NCI-H2081 treated with DMSO at 0.1 percent for 48 hours (cell line): ENCODE measurements around the gene ARID4A.
"Not testable (repeated sequence)": the region's sequence is repeated elsewhere in the genome, so short reads cannot be mapped to it uniquely, and the experiment has no call there.

Experiments
- DNase-seq: peaks from one replicate; lab custom pipeline; 2025; lab: John Stamatoyannopoulos, UW

Gene ARID4A, protein sequence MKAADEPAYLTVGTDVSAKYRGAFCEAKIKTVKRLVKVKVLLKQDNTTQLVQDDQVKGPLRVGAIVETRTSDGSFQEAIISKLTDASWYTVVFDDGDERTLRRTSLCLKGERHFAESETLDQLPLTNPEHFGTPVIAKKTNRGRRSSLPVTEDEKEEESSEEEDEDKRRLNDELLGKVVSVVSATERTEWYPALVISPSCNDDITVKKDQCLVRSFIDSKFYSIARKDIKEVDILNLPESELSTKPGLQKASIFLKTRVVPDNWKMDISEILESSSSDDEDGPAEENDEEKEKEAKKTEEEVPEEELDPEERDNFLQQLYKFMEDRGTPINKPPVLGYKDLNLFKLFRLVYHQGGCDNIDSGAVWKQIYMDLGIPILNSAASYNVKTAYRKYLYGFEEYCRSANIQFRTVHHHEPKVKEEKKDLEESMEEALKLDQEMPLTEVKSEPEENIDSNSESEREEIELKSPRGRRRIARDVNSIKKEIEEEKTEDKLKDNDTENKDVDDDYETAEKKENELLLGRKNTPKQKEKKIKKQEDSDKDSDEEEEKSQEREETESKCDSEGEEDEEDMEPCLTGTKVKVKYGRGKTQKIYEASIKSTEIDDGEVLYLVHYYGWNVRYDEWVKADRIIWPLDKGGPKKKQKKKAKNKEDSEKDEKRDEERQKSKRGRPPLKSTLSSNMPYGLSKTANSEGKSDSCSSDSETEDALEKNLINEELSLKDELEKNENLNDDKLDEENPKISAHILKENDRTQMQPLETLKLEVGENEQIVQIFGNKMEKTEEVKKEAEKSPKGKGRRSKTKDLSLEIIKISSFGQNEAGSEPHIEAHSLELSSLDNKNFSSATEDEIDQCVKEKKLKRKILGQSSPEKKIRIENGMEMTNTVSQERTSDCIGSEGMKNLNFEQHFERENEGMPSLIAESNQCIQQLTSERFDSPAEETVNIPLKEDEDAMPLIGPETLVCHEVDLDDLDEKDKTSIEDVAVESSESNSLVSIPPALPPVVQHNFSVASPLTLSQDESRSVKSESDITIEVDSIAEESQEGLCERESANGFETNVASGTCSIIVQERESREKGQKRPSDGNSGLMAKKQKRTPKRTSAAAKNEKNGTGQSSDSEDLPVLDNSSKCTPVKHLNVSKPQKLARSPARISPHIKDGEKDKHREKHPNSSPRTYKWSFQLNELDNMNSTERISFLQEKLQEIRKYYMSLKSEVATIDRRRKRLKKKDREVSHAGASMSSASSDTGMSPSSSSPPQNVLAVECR

DNA sequence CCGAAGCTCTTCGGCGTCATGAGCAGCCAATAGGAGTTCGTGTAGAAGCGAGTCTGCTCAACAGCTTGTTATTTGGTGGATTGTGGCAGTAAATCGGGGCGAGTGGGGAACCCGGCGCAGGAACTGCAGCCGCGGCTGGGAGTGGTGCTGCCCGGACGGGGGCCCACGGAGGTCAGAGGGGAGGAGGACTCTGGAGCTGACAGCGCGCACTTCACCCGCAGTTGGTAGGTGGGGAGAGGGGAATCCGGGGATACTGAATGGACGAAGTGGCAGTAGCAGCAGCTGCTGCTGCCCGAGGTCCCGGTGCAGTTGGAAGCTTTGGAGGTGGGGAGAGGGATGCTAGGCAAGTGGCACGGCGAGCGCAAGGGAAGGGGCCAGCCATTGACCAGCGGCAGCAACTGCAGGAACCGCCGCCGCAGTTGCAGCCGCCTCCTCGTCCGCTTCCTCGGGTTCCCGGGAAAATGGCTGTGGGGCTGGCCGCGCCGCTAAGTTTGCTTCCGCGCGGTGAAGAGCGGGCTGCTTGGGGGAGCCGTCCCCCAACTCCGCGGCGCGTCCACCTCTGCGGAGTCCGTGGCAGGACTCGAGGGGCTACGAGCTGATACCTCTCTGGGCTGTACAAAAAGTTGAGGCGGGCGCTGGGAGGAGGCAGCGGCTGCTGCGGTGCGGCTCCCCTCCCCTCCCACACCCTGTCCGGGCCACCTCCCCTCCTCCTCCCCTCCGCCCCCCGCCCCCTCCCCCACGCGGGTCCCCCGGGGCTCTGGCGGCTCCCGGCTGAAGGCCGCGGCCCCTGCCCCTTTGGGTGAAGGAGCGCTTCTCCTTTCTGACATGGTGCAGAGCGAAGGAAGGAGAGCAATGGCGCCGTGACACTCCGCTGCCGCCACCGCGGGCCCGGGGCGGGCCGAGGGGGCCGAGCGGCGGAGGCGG lies at the start of gene ARID4A:
TSS of gene ARID4A (plus strand) at position 79 of the 924 bp plus-strand sequence. CDS start 1,300 bp downstream, outside the sequence.
- no peak for DNase-seq

DNA sequence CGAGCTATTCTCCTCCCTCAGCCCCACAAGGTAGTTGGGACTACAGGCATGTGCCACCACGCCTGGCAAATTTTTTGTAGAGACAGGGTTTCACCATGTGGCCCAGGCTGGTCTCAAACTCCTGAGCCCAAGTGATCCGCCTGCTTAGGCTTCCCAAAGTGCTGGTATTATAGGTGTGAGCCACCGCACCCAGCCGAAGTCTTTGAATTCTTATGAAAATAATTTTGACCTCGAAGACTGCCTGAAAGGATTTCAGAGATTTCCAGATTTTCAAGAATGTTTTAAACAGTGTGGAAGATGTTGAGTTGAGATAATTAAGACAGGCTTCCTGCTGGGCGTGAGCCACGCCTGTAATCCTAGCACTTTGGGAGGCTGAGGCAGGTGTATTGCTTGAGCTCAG lies 48.7 kb upstream of the ARID4A start:
- DNase-seq, result no peak

DNA sequence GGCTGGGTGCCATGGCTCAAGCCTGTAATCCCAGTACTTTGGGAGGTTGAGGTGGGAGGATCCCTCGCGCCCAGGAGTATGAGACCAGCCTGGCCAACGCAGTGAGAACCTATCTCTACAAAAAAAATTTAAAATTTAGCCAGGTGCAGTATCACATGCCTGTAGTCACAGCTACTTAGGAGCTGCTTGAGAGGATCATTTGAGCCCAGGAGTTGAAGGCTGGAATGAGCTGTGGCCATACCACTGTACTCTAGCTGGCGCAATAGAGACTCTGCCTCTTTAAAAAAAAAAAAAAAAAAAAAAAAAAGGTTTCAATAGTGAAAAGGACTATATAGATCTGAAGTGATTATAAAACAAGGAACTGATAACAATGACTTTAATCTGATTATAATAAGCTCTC lies 40.2 kb upstream of the ARID4A start:
- DNase-seq, result no peak

DNA sequence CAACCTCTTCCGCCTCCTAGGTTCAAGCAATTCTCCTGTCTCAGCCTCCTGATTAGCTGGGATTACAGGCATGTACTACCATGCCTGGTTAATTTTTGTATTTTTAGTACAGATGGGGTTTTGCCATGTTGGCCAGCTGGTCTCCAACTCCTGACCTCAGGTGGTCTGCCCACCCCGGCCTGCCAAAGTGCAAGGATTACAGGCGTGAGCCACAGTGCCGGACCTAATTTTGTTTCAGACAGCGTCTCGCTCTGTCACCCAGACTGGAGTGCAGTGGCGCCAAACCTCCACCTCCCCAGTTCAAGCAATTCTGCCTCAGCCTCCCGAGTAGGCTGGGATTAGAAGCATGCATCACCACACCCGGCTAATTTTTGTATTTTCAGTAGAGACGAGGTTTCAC lies 36.4 kb upstream of the ARID4A start:
- DNase-seq, result not testable (repeated sequence)

DNA sequence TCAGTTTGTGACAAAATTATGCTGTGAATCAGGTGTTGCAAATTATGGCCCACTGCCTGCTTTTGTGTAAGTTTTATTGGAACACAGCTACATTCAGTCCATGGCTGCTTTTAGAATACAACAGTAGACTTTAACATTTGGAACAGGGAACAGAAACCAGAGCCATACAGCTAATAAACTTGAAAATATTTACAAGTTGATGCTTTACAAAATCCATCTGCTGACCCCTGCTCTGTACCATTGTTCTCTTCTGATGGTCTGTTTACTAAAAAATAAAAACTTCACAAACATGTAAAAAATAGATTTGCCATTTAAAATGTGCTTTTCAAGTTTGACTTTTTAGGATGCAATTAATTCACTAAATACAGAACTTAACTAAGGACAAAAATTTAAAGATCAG lies 33.0 kb upstream of the ARID4A start:
- no peak for DNase-seq

DNA sequence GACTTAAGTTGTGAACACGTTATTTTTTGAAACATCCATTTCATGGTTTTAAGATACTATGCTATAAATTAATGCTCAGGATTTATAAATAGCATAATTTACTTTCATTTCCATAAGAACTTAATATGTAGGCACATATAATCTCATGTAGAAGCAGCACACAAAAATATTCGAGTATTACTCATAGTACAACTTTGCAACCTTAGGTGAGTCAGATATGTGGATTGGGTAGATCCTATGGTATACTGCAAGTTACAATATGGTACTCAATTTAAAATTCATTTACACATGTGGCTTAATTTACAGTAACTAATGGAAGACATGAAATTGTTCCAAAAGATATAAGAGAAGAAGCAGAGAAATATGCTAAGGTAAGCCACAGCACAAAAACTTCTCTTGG lies 27.7 kb upstream of the ARID4A start:
- no peak for DNase-seq

DNA sequence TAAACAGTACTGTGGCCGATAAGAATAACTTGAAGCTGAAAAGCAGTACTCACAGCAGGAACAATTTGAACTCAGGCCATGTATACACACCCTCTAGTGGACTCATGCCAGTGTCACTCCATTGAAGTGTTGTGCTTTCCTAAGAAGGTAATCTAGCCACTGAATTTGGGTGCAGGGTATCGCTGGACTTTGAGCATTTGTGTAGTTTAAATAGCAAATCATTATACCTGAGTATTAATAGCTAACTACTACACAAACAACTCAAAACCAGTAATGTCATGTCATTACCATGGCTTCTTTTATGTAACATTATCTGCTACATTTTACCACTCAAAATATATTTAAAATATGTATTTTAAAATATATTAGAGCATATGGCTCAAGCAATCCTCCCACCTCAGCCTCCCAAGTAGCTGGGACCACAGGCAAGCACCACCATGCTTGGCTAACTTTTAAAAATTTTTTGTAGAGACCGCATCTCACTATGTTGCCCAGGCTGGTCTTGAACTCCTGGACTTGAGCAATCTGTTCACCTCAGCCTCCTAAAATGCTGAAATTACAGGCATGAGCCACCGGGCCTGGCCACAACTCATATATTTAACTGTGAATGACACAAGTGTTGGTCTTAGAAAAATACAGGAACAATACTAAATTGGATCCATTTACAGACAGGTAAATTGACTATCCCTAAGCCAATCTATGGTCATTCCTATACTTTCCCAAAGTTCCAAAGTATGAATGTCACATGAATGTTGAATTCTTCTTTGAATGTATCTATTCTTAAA lies 25.6 kb upstream of the ARID4A start:
- DNase-seq, result no peak

DNA sequence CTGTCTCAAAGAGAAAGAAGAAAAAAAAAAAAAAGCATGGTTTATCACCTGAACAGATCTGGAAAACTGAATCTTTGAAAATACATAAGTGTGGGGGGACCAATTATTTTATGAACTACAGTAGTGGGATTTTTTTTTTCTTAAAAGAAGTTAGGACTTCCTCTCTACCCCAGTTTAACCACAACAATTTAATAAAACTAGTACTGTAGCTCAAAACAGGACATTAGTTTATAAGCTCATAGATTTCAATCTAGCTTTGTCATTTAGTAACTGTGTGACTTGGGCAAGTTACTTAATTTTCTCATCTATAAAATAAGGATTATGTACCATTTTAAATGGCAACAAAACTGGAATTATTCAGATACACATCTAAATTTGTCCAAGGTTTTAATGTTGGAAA lies 23.5 kb upstream of the ARID4A start:
- DNase-seq, result no peak

DNA sequence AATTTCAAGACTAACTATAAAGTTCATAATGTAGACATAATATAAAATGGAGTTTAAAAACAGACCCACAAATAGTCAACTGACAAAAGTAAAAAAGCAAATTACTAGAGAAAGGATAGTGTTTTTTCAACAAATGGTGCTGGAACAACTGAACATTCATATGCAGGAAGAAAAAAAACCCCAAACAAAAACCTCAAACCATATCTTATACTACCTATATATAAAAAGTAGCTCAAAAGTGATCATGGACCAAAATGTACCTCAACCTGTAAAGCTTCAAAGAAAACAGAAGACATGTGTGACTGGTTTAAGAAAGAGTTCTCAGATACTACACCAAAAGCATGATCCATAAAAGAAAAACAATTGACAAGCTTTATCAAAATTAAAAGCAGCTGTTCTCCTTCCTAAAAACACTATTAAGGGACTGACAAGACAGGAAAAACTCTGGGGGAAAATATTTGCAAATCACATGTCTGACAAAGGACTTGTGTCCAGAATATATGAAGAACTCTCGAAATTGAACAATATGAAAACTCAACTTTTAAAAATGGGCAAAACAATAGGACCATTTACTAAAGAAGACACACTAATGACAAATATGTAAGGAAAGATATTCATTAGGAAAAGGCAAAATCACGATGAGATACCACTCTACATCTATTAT lies 22.7 kb upstream of the ARID4A start:
- DNase-seq, result no peak

DNA sequence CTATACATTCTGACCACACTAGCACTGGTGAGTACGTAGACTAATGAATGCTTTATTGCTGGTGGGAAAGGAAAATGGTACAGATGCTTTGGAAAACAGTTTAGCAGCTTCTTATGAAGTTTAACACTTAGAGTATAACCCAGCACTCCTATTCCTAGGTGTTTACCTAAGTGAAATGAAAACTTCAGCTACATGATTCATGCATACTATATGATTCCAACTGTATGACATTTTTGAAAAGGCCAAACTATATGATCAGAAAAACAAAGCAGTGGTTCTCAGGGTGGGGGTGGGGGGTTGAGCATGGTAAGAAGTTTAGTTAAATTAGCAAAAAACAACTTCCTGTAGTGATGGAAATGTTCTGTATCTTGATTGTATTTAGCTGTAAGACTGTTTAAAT lies 22.1 kb upstream of the ARID4A start:
- DNase-seq, result no peak

DNA sequence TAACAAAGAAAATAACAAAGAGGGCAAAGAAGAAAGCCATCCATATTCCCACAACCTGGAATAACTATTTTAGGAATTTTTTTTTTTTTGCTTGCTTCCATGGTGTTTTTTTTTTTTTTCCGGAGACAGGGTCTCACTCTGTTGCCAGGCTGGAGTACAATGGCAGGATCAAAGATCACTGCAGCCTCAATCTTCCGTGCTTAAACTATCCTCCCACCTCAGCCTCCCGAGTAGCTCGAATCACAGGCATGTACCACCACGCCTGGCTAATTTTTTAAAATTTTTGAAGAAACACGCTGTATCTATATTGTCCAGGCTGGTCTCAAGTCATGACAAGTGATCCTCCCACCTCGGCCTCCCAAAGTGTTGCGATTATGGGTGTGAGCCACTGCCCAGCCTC lies 20.2 kb upstream of the ARID4A start:
- DNase-seq, result no peak

DNA sequence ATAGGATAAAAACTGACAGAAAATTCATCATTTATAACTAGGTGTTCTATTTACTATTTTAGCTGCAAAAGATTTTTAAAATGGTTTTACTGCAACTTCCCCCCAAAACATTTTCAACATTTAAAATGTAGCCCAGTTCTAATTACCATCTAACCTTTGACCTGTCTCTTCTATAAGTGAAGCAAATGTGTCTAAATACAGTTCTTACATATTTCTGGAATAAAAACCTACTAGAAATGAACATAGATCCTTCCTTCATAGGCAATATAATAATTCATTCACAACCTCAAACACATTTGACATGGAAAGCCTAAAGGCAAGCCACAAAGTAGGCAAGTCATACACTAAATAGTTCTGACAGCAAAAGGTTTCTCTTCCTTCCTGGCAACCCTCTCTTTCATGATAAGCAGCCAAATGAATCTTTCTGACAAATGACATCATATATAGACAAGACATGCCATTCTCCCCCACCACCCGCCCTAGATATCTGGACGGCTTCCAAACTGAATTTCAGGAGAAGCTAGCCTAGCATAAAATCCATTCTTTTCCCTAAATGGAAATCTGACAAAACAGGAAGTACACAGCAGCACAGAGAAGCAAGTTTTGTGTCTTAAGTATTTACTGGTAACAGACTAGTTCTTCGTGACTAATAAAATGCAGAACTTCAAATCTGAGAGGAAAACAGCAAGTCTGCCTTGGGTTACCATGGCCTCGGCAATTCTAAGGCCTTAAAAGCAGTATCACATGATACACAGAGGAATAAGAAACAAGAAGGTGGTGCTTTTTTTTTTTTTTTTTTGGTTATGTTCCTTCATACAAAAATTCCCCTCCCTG lies 17.2 kb upstream of the ARID4A start:
- DNase-seq, result no peak

DNA sequence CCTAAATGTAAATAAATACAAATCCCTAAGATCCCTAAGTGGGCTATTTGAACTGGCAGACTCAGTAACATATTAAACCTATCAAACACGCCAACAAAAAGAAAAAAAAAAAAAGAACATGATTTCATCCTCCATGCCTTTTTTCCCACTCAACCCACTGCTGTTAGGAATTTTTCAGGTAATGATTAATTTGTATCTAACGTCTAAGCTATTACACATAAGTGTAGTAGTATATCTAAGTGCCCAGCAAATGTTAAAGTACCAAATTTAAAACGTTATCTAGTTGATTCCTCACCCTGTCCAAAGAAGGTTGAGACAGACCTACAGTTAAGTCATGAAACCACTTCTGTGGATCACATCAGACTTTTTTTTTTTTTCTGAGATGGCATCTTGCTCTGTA lies 16.4 kb upstream of the ARID4A start:
- no peak for DNase-seq

DNA sequence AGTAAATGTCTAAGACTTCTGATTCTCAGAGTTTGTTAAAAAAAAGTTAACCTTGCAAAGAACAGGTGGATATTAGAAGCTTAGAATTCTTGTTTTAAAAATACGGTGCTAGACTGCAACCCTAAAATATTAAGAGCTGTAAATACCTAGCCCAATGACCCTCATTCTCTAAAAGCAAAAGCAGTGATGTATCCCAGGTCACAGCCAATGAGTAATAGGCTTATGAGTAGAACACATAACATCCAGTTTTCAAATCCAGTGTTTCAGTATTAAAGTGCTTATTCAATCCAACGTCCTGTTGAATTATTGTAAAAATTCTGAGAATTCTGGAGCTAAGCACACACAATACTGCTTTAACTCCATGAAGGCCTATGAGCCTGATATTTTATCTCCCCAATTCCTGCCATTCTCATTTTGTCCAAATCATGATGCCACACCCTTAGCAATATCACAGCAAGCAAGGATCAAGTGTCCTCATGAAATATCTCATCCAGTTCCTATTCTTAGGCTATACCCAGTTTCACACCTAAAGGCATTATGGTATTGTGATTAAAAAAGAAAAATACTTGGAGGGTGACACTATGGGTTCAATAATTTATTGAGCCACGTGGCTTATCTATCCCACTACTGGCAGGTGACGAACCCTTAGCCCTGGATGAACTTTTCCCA lies 15.3 kb upstream of the ARID4A start:
- no peak for DNase-seq

DNA sequence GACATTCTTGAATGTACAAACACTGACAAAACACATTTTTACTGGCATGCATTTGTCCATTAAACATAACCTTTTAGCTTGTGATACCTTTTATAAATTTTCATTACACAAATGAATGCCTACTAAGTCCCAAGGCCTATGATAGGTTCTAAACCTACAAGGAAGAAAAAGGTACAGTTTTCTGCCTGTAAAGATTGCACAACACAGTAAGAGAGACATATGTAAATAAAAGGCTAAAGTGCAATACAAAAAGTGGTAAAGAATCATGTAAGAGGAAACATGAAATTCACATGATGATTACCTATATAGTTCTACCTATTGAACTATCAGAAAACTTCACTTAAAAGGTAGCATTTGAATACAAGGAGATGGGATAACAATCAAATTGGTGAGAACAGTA lies 14.6 kb upstream of the ARID4A start:
- no peak for DNase-seq

DNA sequence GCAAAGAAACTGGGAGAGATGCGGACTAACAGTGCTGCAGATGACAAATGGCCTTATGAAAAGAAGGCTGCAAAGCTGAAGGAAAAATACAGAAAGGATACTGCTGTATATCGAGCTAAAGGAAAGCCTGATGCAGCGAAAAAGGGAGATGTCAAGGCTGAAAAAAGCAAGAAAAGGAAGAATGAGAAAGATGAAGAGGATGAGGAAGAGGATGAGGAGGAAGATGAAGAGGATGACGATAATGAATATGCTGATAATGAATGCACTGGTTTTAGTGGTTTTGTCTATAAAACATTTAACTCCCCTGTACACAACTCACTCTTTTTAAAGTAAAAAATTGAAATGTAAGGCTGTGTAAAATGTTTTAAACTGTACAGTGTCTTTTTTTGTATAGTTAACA lies 13.2 kb upstream of the ARID4A start:
- DNase-seq, result no peak

DNA sequence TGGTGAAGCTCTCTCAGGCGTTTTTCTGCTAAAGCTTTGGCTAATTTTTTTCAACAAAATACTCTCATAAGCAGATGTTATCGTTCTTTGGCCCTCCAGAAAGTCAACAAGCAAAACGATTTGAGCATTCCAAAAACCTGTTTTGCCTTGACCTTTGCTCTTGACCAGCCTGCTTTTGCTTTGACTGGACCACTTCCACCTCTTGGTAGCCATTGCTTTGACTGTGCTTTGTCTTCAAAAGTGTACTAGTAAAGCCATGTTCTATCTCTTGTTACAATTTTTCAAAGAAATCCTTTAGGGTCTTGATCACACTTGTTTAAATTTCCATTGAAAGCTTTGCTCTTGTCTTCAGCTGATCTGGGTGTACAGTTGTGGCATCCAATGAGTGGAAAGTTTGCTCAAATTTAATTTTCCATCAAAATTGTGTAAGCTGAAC lies 10.7 kb upstream of the ARID4A start:
- no peak for DNase-seq

DNA sequence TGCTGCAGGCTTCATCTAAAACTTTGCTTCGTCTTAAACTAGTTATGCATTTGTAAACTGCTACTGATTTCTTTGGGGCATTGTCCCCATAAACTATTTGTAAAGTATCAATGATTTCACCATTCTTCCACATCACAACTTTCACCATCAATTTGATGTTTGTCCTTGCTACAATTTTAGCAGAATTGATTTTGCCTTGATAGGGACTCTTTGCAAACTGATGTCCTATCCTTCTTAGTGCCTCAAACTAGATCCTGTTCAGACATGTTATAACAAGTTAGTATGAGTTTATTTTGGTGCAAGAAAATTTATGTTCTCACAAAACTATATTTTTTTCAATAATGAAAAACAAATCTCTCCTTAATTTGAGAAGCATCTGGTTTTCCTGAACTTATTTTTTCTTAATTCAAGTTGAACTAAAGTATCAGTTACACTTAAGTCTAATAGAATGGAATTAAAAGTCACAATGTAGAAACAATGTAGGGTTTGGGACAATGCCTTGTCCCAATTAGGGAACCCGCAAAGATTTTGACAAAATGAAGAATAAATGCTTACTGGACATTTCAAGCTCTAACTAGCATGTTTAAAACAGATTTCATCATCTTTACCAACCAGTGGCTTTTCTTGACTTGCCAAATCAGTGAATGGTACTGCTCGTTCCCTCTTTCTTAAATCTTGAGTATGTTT lies 10.1 kb upstream of the ARID4A start:
- DNase-seq, result no peak
